SK-N-SH (cell line): ENCODE measurements around the gene EXOC4. TPM values are rescaled to one million over a fixed set of nuclear protein-coding genes. Genes with fewer than 3 reads are reported as not detected.

Experiments
- CTCF ChIA-PET: fragments of 300-600, 350-600 bp; formaldehyde crosslinking; extraction: SDS; loops from one replicate; lab custom pipeline; 2021; lab: Yijun Ruan, JAX
- POLR2A ChIA-PET: fragments of 350-600 bp; sonication (Branson Sonifier 250); formaldehyde crosslinking; extraction: SDS; loops from one replicate; lab custom pipeline; 2020; ENCODE audit warnings: antibody characterized with exemption, inconsistent platforms; lab: Yijun Ruan, JAX
- DNase-seq: peaks from one replicate; pipeline ENCODE4 v3.0.0; 2012
- H2AFZ ChIP-seq: fragments of 200-600 bp; sonication (generic); 2 replicates; pipeline ENCODE4 v1.8.1; 2016; ENCODE audit warnings: antibody characterized with exemption, mild to moderate bottlenecking, low read depth
- H3F3A ChIP-seq: fragments of 200-600 bp; sonication (generic); replicated peaks from 2 replicates; pipeline ENCODE3; 2016; ENCODE audit warnings: antibody characterized with exemption, mild to moderate bottlenecking; ENCODE audit not compliant: insufficient read depth
- H3K27ac ChIP-seq, 2 experiments: fragments of 200-500 bp in 1 of 2; fragments of 200-600 bp in 1 of 2; sonication (Bioruptor generic) in 1 of 2; sonication (generic), shearing (Covaris generic) in 1 of 2; 2 replicates each; pipeline versions ENCODE4 v1.5.1 to v1.6.1; 2014 to 2016; ENCODE audit warnings: low read depth in 2 of 2, inconsistent platforms in 1 of 2, low read length in 1 of 2, mild to moderate bottlenecking in 1 of 2, mixed read lengths in 1 of 2
- H3K27me3 ChIP-seq: fragments of 200-600 bp; sonication (generic), shearing (Covaris generic); 2 replicates; pipeline ENCODE4 v1.6.1; 2016; ENCODE audit warnings: mixed run types; ENCODE audit not compliant: insufficient read depth
- H3K36me3 ChIP-seq, 2 experiments: fragments of 200-500 bp in 1 of 2; fragments of 200-600 bp in 1 of 2; sonication (Bioruptor generic) in 1 of 2; sonication (generic) in 1 of 2; replicated peaks in 1 of 2; 2 replicates each; pipeline versions ENCODE3 to v1.5.1; 2014 to 2016; ENCODE audit warnings: low read length in 1 of 2, mild to moderate bottlenecking in 1 of 2; ENCODE audit not compliant: insufficient read depth in 2 of 2, control insufficient read depth in 1 of 2
- H3K4me1 ChIP-seq, 2 experiments: fragments of 200-500 bp in 1 of 2; fragments of 200-600 bp in 1 of 2; sonication (Bioruptor generic) in 1 of 2; sonication (generic), shearing (Covaris generic) in 1 of 2; 2 replicates each; pipeline versions ENCODE4 v1.5.1 to v1.6.1; 2014 to 2016; ENCODE audit warnings: low read depth in 1 of 2, low read length in 1 of 2, mixed run types in 1 of 2; ENCODE audit not compliant: insufficient read depth in 2 of 2, control insufficient read depth in 1 of 2
- H3K4me2 ChIP-seq: fragments of 200-600 bp; sonication (generic), shearing (Covaris generic); 2 replicates; pipeline ENCODE4 v1.6.1; 2017; ENCODE audit warnings: mixed run types
- H3K4me3 ChIP-seq, 2 experiments: fragments of 200-500 bp in 1 of 2; fragments of 200-600 bp in 1 of 2; sonication (Bioruptor generic) in 1 of 2; sonication (generic), shearing (Covaris generic) in 1 of 2; 2 replicates each; pipeline versions ENCODE4 v1.5.1 to v1.8.1; 2014 to 2016; ENCODE audit warnings: low read depth in 2 of 2, inconsistent platforms in 1 of 2, low read length in 1 of 2, mild to moderate bottlenecking in 1 of 2, mixed read lengths in 1 of 2, moderate library complexity in 1 of 2
- H3K79me2 ChIP-seq: fragments of 200-600 bp; sonication (generic); 2 replicates; pipeline ENCODE4 v1.8.1; 2017; ENCODE audit warnings: mild to moderate bottlenecking; ENCODE audit not compliant: insufficient read depth
- H3K9ac ChIP-seq: fragments of 200-600 bp; sonication (generic); 2 replicates; pipeline ENCODE4 v1.6.1; 2017; ENCODE audit warnings: mixed run types
- H3K9me2 ChIP-seq: fragments of 200-600 bp; sonication (generic); 2 replicates; pipeline ENCODE4 v1.6.1; 2017; ENCODE audit warnings: mixed run types
- H3K9me3 ChIP-seq: fragments of 200-600 bp; sonication (generic); 2 replicates; pipeline ENCODE4 v1.6.1; 2017; ENCODE audit warnings: mixed run types, mild to moderate bottlenecking, moderate library complexity
- H4K20me1 ChIP-seq: fragments of 200-600 bp; sonication (generic); 2 replicates; pipeline ENCODE4 v1.6.1; 2017; ENCODE audit warnings: mild to moderate bottlenecking, mixed run types; ENCODE audit not compliant: insufficient read depth
- CHD2 ChIP-seq: fragments of 150-350 bp; IDR thresholded peaks from 2 replicates; pipeline ENCODE4 v1.6.1; 2018; ENCODE audit warnings: low read length; ENCODE audit not compliant: partially characterized antibody
- ELF1 ChIP-seq: IDR thresholded peaks from 2 replicates; pipeline ENCODE4 v1.4.0; 2012
- EP300 ChIP-seq, 2 experiments: IDR thresholded peaks; 2 replicates each; pipeline versions ENCODE4 v1.4.0 to v1.6.1; 2012; ENCODE audit warnings: borderline replicate concordance in 1 of 2, low read depth in 1 of 2, low read length in 1 of 2
- EZH2phosphoT487 ChIP-seq: fragments of 200-600 bp; sonication (generic); IDR thresholded peaks from 2 replicates; pipeline ENCODE4 v1.6.1; 2017; ENCODE audit warnings: low read depth, mixed run types, mild to moderate bottlenecking, antibody characterized with exemption, moderate library complexity, borderline replicate concordance
- FOSL2 ChIP-seq: IDR thresholded peaks from 2 replicates; pipeline ENCODE4 v1.4.0; 2012; ENCODE audit warnings: low read depth, mild to moderate bottlenecking, moderate library complexity, borderline replicate concordance
- FOXJ3 ChIP-seq: sonication (generic); formaldehyde crosslinking; IDR thresholded peaks from 2 replicates; pipeline ENCODE4 v1.5.1; 2020; ENCODE audit warnings: mild to moderate bottlenecking, missing genetic modification reagents
- FOXM1 ChIP-seq: IDR thresholded peaks from 2 replicates; pipeline ENCODE4 v1.4.0; 2012; ENCODE audit warnings: low read depth, mild to moderate bottlenecking
- GATA2 ChIP-seq: sonication (generic); formaldehyde crosslinking; IDR thresholded peaks from 2 replicates; pipeline ENCODE4 v1.5.0; 2020; ENCODE audit warnings: mild to moderate bottlenecking, missing genetic modification reagents
- IRF3 ChIP-seq: fragments of 150-350 bp; IDR thresholded peaks from 2 replicates; pipeline ENCODE4 v1.6.1; 2016; ENCODE audit warnings: mild to moderate bottlenecking, low read depth, low read length
- JUND ChIP-seq: IDR thresholded peaks from 2 replicates; pipeline ENCODE4 v1.4.0; 2012
- MAX ChIP-seq: IDR thresholded peaks from 2 replicates; pipeline ENCODE4 v1.4.0; 2012; ENCODE audit warnings: low read depth
- MEF2A ChIP-seq: IDR thresholded peaks from 2 replicates; pipeline ENCODE4 v1.4.0; 2012; ENCODE audit warnings: low read depth, borderline replicate concordance
- MXI1 ChIP-seq: IDR thresholded peaks from 2 replicates; pipeline ENCODE4 v1.6.1; 2012; ENCODE audit warnings: mild to moderate bottlenecking, low read depth, low read length, improper control_type of control experiment
- PBX3 ChIP-seq: IDR thresholded peaks from 2 replicates; pipeline ENCODE4; 2012
- RAD21 ChIP-seq: IDR thresholded peaks from 2 replicates; pipeline ENCODE4 v1.6.1; 2012; ENCODE audit warnings: mild to moderate bottlenecking, low read length
- REST ChIP-seq: IDR thresholded peaks from 2 replicates; pipeline ENCODE4 v1.6.1; 2012; ENCODE audit warnings: mild to moderate bottlenecking, low read depth, low read length, moderate library complexity
- RFX5 ChIP-seq: IDR thresholded peaks from 2 replicates; pipeline ENCODE4 v1.6.1; 2012; ENCODE audit warnings: mild to moderate bottlenecking, improper control_type of control experiment, low read length
- SIN3A ChIP-seq: IDR thresholded peaks from 2 replicates; pipeline ENCODE4 v1.6.1; 2012; ENCODE audit warnings: low read depth, mild to moderate bottlenecking, low read length, moderate library complexity, borderline replicate concordance
- SMC3 ChIP-seq: IDR thresholded peaks from 2 replicates; pipeline ENCODE4 v1.6.1; 2012; ENCODE audit warnings: low read depth, low read length, improper control_type of control experiment
- TCF12 ChIP-seq: IDR thresholded peaks from 2 replicates; pipeline ENCODE4 v1.4.0; 2012
- TEAD4 ChIP-seq: IDR thresholded peaks from 2 replicates; pipeline ENCODE4 v1.4.0; 2012; ENCODE audit warnings: mild to moderate bottlenecking, borderline replicate concordance; ENCODE audit not compliant: insufficient read depth
- USF1 ChIP-seq: IDR thresholded peaks from 2 replicates; pipeline ENCODE4 v1.4.0; 2012; ENCODE audit warnings: low read depth, borderline replicate concordance
- ZBTB33 ChIP-seq: IDR thresholded peaks from 2 replicates; pipeline ENCODE4 v1.4.0; 2012; ENCODE audit warnings: low read depth, borderline replicate concordance
- WGBS: methylation state at CpG from one replicate; pipeline ENCODE4 v1.1.6; 2017; ENCODE audit warnings: low lambda C conversion rate; 5-methylcytosine and 5-hydroxymethylcytosine counted together
- polyA plus RNA-seq, 3 experiments: library from polyadenylated mRNA; depleted of rRNA; stranded (reverse); fragments of >200 nt; gene quantifications; 2 replicates each; pipeline ENCODE4 v1.2.3, GENCODE V29; 2012

EXOC4 gene
- polyA plus RNA-seq, 1 of the 3 experiments (the other 2 are of a cell fraction), result 37.3 TPM

- TF ChIP-seq REST (no peak), JUND (no peak), CHD2 (no peak), RFX5 (no peak), TCF12 (no peak), MAX (no peak), IRF3 (no peak), SIN3A (no peak)
These were observed 113.0 kb downstream of the EXOC4 start (continued) for GRCh38 chr7:133365917-133366316.

GRCh38 chr7:133367561-133367960 is 114.7 kb downstream of the EXOC4 start:
- 93% methylated on average over 3 of the region's 3 CpGs for WGBS
- H3F3A ChIP-seq, result peaks cover 24% of the 10 kb centered on the region
- ChIA-PET CTCF (no interaction called here), POLR2A (no interaction called here)
- no peak for DNase-seq
- H4K20me1 ChIP-seq, result no peaks in the 10 kb centered on the region
- H3K36me3 ChIP-seq, result peaks cover 2 to 5% of the 10 kb centered on the region in 2 experiments
- H3K9ac ChIP-seq, result no peak overlapping the region
- no peak overlapping the region for H3K4me2 ChIP-seq
- no peak overlapping the region for H3K4me3 ChIP-seq
- 0 out of 2 replicates have a peak, but pooled peaks cover 3% of the 10 kb centered on the region for H3K79me2 ChIP-seq
- TF ChIP-seq FOXM1, result no peak
- no peak for TF ChIP-seq USF1
- TF ChIP-seq PBX3, result no peak
- no peak for TF ChIP-seq MEF2A
- no peak for TF ChIP-seq SMC3
- TF ChIP-seq EP300 (IDR thresholded peaks at IDR 0.05; ENCODE audit: borderline replicate concordance in 1 of 2, low read depth in 1 of 2, low read length in 1 of 2), result no peak
- TF ChIP-seq TEAD4, result no peak
- no peak for TF ChIP-seq GATA2 (CRISPR knock-in tag)
- TF ChIP-seq TCF12, result no peak
- TF ChIP-seq ZBTB33, result no peak
- no peak for TF ChIP-seq EZH2phosphoT487
- no peak for TF ChIP-seq CHD2
- no peak for TF ChIP-seq RAD21
- no peak for TF ChIP-seq ELF1
- TF ChIP-seq FOXJ3 (CRISPR knock-in tag), result no peak
- no peak for TF ChIP-seq MXI1
- no peak for TF ChIP-seq MAX
- no peak for TF ChIP-seq FOSL2
- TF ChIP-seq, all 33 proteins: peak for 0
- H3K4me1 ChIP-seq, result peaks cover 16 to 20% of the 10 kb centered on the region in 2 experiments; a peak in 3 of 4 replicates
- no peak overlapping the region for H2AFZ ChIP-seq
- no peaks in the 10 kb centered on the region for H3K27me3 ChIP-seq
- no peaks in the 10 kb centered on the region for H3K9me3 ChIP-seq
- H3K9me2 ChIP-seq, result no peaks in the 10 kb centered on the region
- no peak overlapping the region for H3K27ac ChIP-seq
